Endothelial cell of hepatic sinusoid (primary cell): ENCODE data around the gene OPRL1.

Experiments used
- in situ Hi-C: cut with HindIII; loops from 2 replicates; pipeline ENCODE4 v1.10.0; 2017; ENCODE audit warnings: low sequenced_read_pairs

Gene OPRL1

GRCh38 chr20:64041781-64042053, 38.2 kb upstream of the OPRL1 start:
- in situ Hi-C loops, result no loop called here

GRCh38 chr20:64042054-64042781, 37.7 kb upstream of the OPRL1 start:
- in situ Hi-C loops, result no loop called here

- in situ Hi-C loops, result no loop called here
These were observed 36.1 kb upstream of the OPRL1 start for GRCh38 chr20:64043768-64044167.

GRCh38 chr20:64044484-64045247, 35.2 kb upstream of the OPRL1 start:
- in situ Hi-C loops, result no loop called here

- in situ Hi-C loops, result no loop called here
These were observed 34.4 kb upstream of the OPRL1 start for GRCh38 chr20:64045346-64046011.

GRCh38 chr20:64047046-64047389, 32.9 kb upstream of the OPRL1 start:
- in situ Hi-C loops, result no loop called here

- in situ Hi-C loops, result no loop called here
These were observed 31.9 kb upstream of the OPRL1 start for GRCh38 chr20:64047968-64048401.

GRCh38 chr20:64048402-64049044, 31.4 kb upstream of the OPRL1 start:
- in situ Hi-C loops, result no loop called here

GRCh38 chr20:64049060-64049877, 30.6 kb upstream of the OPRL1 start, which contains the start of gene SOX18:
Gene SOX18 (minus strand): TSS chr20:64049639. CDS start chr20:64049516, 123 bp downstream.
- in situ Hi-C loops, result no loop called here

GRCh38 chr20:64049878-64050260, 30.0 kb upstream of the OPRL1 start:
- in situ Hi-C loops, result loop anchor here (5.0 to 10.0 kb wide), 2 partner anchors 62 to 175 kb away; no protein-coding TSS in a partner anchor

- in situ Hi-C loops, result loop anchor here (5.0 to 10.0 kb wide), 2 partner anchors 62 to 176 kb away; no protein-coding TSS in a partner anchor
These were observed 29.4 kb upstream of the OPRL1 start for GRCh38 chr20:64050261-64051032.

GRCh38 chr20:64051033-64051452, 28.8 kb upstream of the OPRL1 start:
- in situ Hi-C loops, result loop anchor here (5.0 to 10.0 kb wide), 2 partner anchors 61 to 176 kb away; no protein-coding TSS in a partner anchor

- in situ Hi-C loops, result loop anchor here (5.0 to 10.0 kb wide), 2 partner anchors 61 to 177 kb away; no protein-coding TSS in a partner anchor
These were observed 28.1 kb upstream of the OPRL1 start for GRCh38 chr20:64051561-64052325.

GRCh38 chr20:64052326-64052722, 27.6 kb upstream of the OPRL1 start:
- in situ Hi-C loops, result loop anchor here (5.0 to 10.0 kb wide), 2 partner anchors 60 to 178 kb away; no protein-coding TSS in a partner anchor

- in situ Hi-C loops, result loop anchor here (5.0 to 10.0 kb wide), 2 partner anchors 59 to 178 kb away; no protein-coding TSS in a partner anchor
These were observed 26.7 kb upstream of the OPRL1 start for GRCh38 chr20:64052987-64053840.

GRCh38 chr20:64053841-64054661, 25.8 kb upstream of the OPRL1 start:
- in situ Hi-C loops, result loop anchor here (5.0 to 10.0 kb wide), 2 partner anchors 58 to 179 kb away; no protein-coding TSS in a partner anchor
